ENCODE data around the gene UTP18.

Gene UTP18

DNA sequence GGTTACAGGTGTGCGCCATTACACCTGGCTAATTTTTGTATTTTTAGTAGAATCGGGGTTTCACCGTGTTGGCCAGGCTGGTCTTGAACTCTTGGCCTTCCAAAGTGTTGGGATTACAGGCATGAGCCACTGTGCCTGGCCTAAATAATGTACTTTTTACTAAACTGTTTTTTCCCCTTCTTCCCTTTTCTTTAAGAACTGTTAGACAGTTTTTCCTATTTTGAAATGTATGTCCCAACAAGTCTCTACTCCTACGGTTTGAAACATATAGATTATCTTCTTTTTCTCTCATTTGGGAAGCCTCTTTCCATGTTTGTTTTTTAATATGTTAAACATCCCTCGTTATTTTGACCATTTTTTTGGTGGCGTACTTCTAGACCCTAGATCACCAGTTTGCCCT is 9.6 kb downstream of the UTP18 start:
- Histone ChIP-seq H3K36me3 (ENCODE audit: insufficient read depth) (peaks cover 17% of the 10 kb centered on the region; the same call in 1 of the 2 replicates), H3K4me1 (ENCODE audit: low read depth, poor library complexity, severe bottlenecking) (no peaks in the 10 kb centered on the region), H3K4me3 (IDR thresholded peaks at IDR 0.05; ENCODE audit: insufficient read depth, low read depth, low read length) (no peak overlapping the region), H3K27me3 (ENCODE audit: insufficient read depth, low read depth) (no peaks in the 10 kb centered on the region), H3K79me2 (ENCODE audit: insufficient read depth, low read depth) (peaks cover 29% of the 10 kb centered on the region; the same call in 1 of the 2 replicates), H2AFZ (ENCODE audit: low read depth) (no peak overlapping the region), H3K4me2 (no peak overlapping the region), H3K27ac (no peak overlapping the region), H3K9ac (no peak overlapping the region), H4K20me1 (ENCODE audit: insufficient read depth) (no peaks in the 10 kb centered on the region)
- TF ChIP-seq, protein P1, sequence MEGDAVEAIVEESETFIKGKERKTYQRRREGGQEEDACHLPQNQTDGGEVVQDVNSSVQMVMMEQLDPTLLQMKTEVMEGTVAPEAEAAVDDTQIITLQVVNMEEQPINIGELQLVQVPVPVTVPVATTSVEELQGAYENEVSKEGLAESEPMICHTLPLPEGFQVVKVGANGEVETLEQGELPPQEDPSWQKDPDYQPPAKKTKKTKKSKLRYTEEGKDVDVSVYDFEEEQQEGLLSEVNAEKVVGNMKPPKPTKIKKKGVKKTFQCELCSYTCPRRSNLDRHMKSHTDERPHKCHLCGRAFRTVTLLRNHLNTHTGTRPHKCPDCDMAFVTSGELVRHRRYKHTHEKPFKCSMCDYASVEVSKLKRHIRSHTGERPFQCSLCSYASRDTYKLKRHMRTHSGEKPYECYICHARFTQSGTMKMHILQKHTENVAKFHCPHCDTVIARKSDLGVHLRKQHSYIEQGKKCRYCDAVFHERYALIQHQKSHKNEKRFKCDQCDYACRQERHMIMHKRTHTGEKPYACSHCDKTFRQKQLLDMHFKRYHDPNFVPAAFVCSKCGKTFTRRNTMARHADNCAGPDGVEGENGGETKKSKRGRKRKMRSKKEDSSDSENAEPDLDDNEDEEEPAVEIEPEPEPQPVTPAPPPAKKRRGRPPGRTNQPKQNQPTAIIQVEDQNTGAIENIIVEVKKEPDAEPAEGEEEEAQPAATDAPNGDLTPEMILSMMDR (conservative IDR thresholded peaks at IDR 0.05; ENCODE audit: low read depth, low read length), result no peak

DNA sequence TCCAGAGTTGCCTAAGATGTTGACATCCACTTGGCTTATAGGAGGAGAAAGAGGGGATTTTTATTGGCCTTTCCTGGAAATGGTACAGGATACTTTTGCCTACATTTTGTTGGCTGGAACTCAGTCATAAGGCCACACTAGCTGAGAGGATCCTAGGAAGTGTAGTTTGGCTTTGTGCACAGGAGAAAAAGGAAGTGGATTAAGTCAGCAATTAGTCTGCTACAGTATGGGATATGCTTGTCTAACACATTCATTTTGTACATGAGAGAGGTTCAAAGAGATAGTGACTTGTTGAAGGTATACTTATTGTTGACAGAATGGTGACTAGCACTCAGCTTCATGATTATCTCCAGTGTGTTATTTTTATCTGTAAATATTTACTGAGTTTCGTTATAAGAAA is 10.3 kb downstream of the UTP18 start:
- Histone ChIP-seq H3K9ac (no peak overlapping the region), H3K27ac (no peak overlapping the region), H3K27me3 (ENCODE audit: insufficient read depth, low read depth) (no peaks in the 10 kb centered on the region), H3K4me1 (ENCODE audit: low read depth, poor library complexity, severe bottlenecking) (no peaks in the 10 kb centered on the region), H3K79me2 (ENCODE audit: insufficient read depth, low read depth) (peaks cover 27% of the 10 kb centered on the region; the same call in 1 of the 2 replicates), H3K36me3 (ENCODE audit: insufficient read depth) (peaks cover 17% of the 10 kb centered on the region; the same call in 1 of the 2 replicates), H3K4me2 (no peak overlapping the region), H3K4me3 (IDR thresholded peaks at IDR 0.05; ENCODE audit: insufficient read depth, low read depth, low read length) (no peak overlapping the region), H2AFZ (ENCODE audit: low read depth) (no peak overlapping the region), H4K20me1 (ENCODE audit: insufficient read depth) (no peaks in the 10 kb centered on the region)
- TF ChIP-seq, protein P1 (conservative IDR thresholded peaks at IDR 0.05; ENCODE audit: low read depth, low read length), result no peak

DNA sequence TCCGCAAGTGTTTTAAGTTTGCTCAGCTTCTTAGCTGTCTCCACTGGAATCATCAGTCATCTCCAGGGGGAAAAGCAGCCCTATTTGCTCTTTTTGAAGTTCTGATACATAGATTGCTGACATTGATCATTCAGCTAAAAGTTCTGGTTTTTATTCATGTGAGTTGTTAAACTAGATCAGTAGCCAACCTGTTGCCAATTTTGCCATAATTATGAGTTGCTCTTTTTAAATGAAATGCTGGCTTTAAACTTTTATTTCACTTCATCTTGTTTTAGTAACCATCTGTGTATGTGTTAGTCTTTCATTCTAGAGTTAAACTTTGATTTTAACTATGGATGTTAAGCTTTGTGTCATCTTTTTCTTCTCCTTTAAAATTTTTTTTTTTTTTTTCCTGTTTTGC is 12.5 kb downstream of the UTP18 start:
- Histone ChIP-seq H3K9ac (no peak overlapping the region), H3K36me3 (ENCODE audit: insufficient read depth) (peaks cover 19% of the 10 kb centered on the region; the same call in 1 of the 2 replicates), H3K27ac (no peak overlapping the region), H2AFZ (ENCODE audit: low read depth) (no peak overlapping the region), H3K79me2 (ENCODE audit: insufficient read depth, low read depth) (0 out of 2 replicates have a peak, but pooled peaks cover 10% of the 10 kb centered on the region), H3K4me3 (IDR thresholded peaks at IDR 0.05; ENCODE audit: insufficient read depth, low read depth, low read length) (no peak overlapping the region), H3K4me2 (no peak overlapping the region), H3K4me1 (ENCODE audit: low read depth, poor library complexity, severe bottlenecking) (no peaks in the 10 kb centered on the region), H4K20me1 (ENCODE audit: insufficient read depth) (no peaks in the 10 kb centered on the region), H3K27me3 (ENCODE audit: insufficient read depth, low read depth) (no peaks in the 10 kb centered on the region)
- TF ChIP-seq, protein P1 (conservative IDR thresholded peaks at IDR 0.05; ENCODE audit: low read depth, low read length), result no peak

DNA sequence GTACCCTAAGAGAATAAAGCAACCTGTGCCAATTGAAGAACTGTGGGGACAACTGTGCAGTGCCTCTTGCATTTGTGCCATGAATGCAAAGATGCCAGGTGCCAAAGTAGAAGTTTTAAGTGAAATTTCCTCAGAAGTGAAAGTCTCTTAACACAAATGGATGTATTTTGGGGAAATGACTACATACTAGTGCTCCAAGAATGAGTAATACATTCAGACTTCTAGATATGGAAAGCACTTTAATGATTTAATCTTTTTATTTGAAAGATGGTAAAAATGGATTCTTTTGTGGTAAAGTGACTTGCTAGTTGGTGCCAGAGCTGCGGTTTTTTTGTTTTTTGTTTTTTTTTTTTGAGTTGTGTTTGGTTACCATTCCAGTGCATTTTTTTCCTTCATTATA is 15.0 kb downstream of the UTP18 start:
- TF ChIP-seq, protein P1 (conservative IDR thresholded peaks at IDR 0.05; ENCODE audit: low read depth, low read length), result no peak
- H4K20me1 ChIP-seq (ENCODE audit: insufficient read depth), result no peaks in the 10 kb centered on the region
- no peak overlapping the region for H2AFZ ChIP-seq (ENCODE audit: low read depth)
- H3K27me3 ChIP-seq (ENCODE audit: insufficient read depth, low read depth), result no peaks in the 10 kb centered on the region
- H3K4me3 ChIP-seq (IDR thresholded peaks at IDR 0.05; ENCODE audit: insufficient read depth, low read depth, low read length), result no peak overlapping the region
- H3K36me3 ChIP-seq (ENCODE audit: insufficient read depth), result peaks cover 9% of the 10 kb centered on the region; the same call in 1 of the 2 replicates
- no peaks in the 10 kb centered on the region for H3K4me1 ChIP-seq (ENCODE audit: low read depth, poor library complexity, severe bottlenecking)
- 0 out of 2 replicates have a peak, but pooled peaks cover 10% of the 10 kb centered on the region for H3K79me2 ChIP-seq (ENCODE audit: insufficient read depth, low read depth)
- H3K9ac ChIP-seq, result no peak overlapping the region
- no peak overlapping the region for H3K27ac ChIP-seq
- H3K4me2 ChIP-seq, result no peak overlapping the region

All from KMS-11 (cell line).